ENCODE data around the gene ZNF408.

- TF ChIP-seq CTCF (IDR thresholded peaks at IDR 0.05) (no peak), POLR2A (IDR thresholded peaks at IDR 0.05) (no peak)
Measured at GRCh38 chr11:46686886-46687795, 13.7 kb upstream of the ZNF408 start.
